ENCODE results near the gene IRF1.

Gene IRF1

DNA sequence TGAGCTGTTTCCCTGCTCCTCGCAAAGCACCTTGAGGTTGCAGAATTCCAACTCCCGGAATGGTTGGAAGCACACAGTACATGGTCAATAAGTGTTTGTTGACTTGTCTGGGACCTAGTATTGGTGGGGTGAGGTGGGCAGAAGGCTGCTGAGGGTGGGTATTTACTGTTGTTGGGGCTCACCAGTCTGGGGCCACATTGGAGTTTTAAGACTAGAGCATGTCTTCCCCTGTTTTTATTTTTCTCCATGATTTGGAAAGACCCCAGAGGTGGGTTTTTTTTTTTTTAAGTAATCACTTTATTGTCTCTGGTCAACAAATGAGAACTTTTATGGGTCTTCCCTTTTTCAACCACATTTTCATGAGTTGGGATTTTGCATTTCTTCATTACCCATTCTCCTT lies 55.1 kb downstream of the IRF1 start:
- DNase-seq = peak; percentile 22

GRCh38 chr5:132434416-132435286 lies 55.9 kb downstream of the IRF1 start:
- peak; percentile 16 for DNase-seq

DNA sequence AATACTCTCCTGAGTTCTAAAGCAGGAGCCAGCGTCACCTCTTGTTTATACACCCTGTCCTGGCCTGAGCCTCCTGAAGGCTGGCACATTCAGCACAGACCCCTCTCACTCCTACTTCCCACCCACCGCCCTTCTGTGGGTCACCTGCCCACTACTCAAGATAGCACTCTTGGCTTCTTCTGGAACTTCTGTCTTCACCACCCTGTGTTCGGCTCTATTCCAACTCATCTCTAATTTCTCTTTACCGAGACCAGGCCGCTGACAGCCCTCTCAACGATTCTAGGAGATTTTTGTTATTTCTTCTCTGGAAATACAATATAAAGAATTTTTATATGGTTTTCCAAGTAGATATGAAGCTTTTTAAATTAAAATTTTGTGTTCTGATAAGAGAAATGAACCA lies 57.4 kb downstream of the IRF1 start:
- DNase-seq = peak; percentile 17

DNA sequence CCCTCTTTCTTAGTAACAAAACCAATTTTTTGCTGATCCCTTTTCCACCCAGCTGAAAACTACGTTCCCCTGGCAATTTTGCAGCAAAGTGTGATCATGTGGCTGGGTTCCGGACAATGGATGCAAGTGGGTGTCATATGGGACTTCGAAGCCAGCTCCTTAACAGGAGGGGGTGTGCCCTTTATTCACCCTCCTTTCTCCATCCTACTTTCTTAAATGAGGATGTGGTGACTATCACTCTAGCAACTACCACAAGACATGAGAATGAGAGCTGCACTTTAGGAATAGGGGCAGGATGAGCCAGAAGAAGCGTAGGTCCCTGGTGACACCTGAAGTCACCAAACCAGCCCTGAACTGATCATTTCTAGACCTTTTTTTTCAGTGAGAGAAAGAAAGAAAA lies 58.9 kb downstream of the IRF1 start:
- DNase-seq = peak; percentile 15

Measured in stimulated activated CD8-positive, alpha-beta memory T cell treated with anti-CD3 and anti-CD28 coated beads, Interleukin-4, amount 100 ng/mL, for 48 hours (primary cell).